ENCODE measurements around the gene NAPSA. TPM values are rescaled to one million over a fixed set of nuclear protein-coding genes. Genes with fewer than 3 reads are reported as not detected.

NAPSA gene
- polyA plus RNA-seq, 1 of the 3 experiments (the other 2 are of a cell fraction): 0.43 TPM

- Histone ChIP-seq H3K4me2 (no peak overlapping the region), H3K9me3 (no peaks in the 10 kb centered on the region), H3K4me3 (ENCODE audit: low read depth in 2 of 2, low read length in 1 of 2) (no peak overlapping the region; a peak in 1 of 4 replicates), H2AFZ (ENCODE audit: low read depth) (no peak overlapping the region), H3K36me3 (replicated peaks in 1 of 2; ENCODE audit: control insufficient read depth in 1 of 2, insufficient read depth in 2 of 2, low read length in 1 of 2) (no peaks in the 10 kb centered on the region), H3K27ac (ENCODE audit: low read depth in 2 of 2, low read length in 1 of 2) (no peak overlapping the region), H4K20me1 (ENCODE audit: insufficient read depth) (0 out of 2 replicates have a peak, but pooled peaks cover 3% of the 10 kb centered on the region), H3K9me2 (no peaks in the 10 kb centered on the region), H3K27me3 (ENCODE audit: insufficient read depth) (peaks cover 16% of the 10 kb centered on the region; the same call in 1 of the 2 replicates), H3F3A (replicated peaks; ENCODE audit: insufficient read depth) (peaks cover 9% of the 10 kb centered on the region), H3K79me2 (ENCODE audit: insufficient read depth) (no peaks in the 10 kb centered on the region), H3K9ac (no peak overlapping the region), H3K4me1 (ENCODE audit: control insufficient read depth in 1 of 2, insufficient read depth in 2 of 2, low read depth in 1 of 2, low read length in 1 of 2) (peaks cover 0 to 44% of the 10 kb centered on the region in 2 experiments; a peak in 2 of 4 replicates)
- POLR2A ChIA-PET: interaction anchor here (1.0 kb wide), 2 partner anchors 11 to 12 kb away, joined by 3 to 5 read pairs; no protein-coding TSS in a partner anchor
- no peak for TF ChIP-seq USF2 (IDR thresholded peaks at IDR 0.05; ENCODE audit: borderline replicate concordance, low read depth, low read length)
- TF ChIP-seq USF1 (IDR thresholded peaks at IDR 0.05; ENCODE audit: borderline replicate concordance, low read depth): no peak
- no peak for TF ChIP-seq SIN3A (IDR thresholded peaks at IDR 0.05; ENCODE audit: borderline replicate concordance, low read depth, low read length)
- no peak for TF ChIP-seq FOSL2 (IDR thresholded peaks at IDR 0.05; ENCODE audit: borderline replicate concordance, low read depth)
- TF ChIP-seq SMC3 (IDR thresholded peaks at IDR 0.05; ENCODE audit: low read depth, low read length): no peak
- TF ChIP-seq RCOR1 (IDR thresholded peaks at IDR 0.05; ENCODE audit: low read length): no peak
- TF ChIP-seq JUND (IDR thresholded peaks at IDR 0.05): no peak
- no peak for TF ChIP-seq TEAD4 (IDR thresholded peaks at IDR 0.05; ENCODE audit: borderline replicate concordance, insufficient read depth)
- no peak for TF ChIP-seq NRF1 (IDR thresholded peaks at IDR 0.05; ENCODE audit: low read depth, low read length)
- no peak for TF ChIP-seq TAF1 (IDR thresholded peaks at IDR 0.05; ENCODE audit: borderline replicate concordance, low read depth, low read length)
- TF ChIP-seq POLR2AphosphoS5 (IDR thresholded peaks at IDR 0.05; ENCODE audit: low read depth, low read length): no peak
- TF ChIP-seq FOXM1 (IDR thresholded peaks at IDR 0.05; ENCODE audit: low read depth): no peak
- no peak for TF ChIP-seq RAD21 (IDR thresholded peaks at IDR 0.05; ENCODE audit: low read length)
- no peak for TF ChIP-seq CHD2 (IDR thresholded peaks at IDR 0.05; ENCODE audit: low read length, partially characterized antibody)
- no peak for TF ChIP-seq RXRA (IDR thresholded peaks at IDR 0.05; ENCODE audit: borderline replicate concordance, low read depth)
- no peak for TF ChIP-seq ZBTB33 (IDR thresholded peaks at IDR 0.05; ENCODE audit: borderline replicate concordance, low read depth)
- no peak for TF ChIP-seq EP300 (IDR thresholded peaks at IDR 0.05; ENCODE audit: borderline replicate concordance in 1 of 2, low read depth in 1 of 2, low read length in 1 of 2)
- TF ChIP-seq NFIC (IDR thresholded peaks at IDR 0.05; ENCODE audit: borderline replicate concordance): no peak
- TF ChIP-seq MXI1 (IDR thresholded peaks at IDR 0.05; ENCODE audit: low read depth, low read length): no peak
- TF ChIP-seq MEF2A (IDR thresholded peaks at IDR 0.05; ENCODE audit: borderline replicate concordance, low read depth): no peak
- 45% methylated on average over 19 of the region's 20 CpGs for WGBS (ENCODE audit: low lambda C conversion rate)
- DNase-seq: no peak
- CTCF ChIA-PET: interaction anchor here (0.7 to 2.4 kb wide), 15 partner anchors 11 to 395 kb away, joined by 3 to 17 read pairs (median 5); no protein-coding TSS in a partner anchor
These were observed 37.8 kb downstream of the NAPSA start for GRCh38 chr19:50327461-50328223.
